IMR-90 (cell line): ENCODE results near the gene RPS28. TPM values are rescaled to one million over a fixed set of nuclear protein-coding genes. Genes with fewer than 3 reads are reported as not detected.

Experiments used
- ATAC-seq: fragments of 200-7000 bp; cut with Tn5 transposase; 2 replicates; pipeline ENCODE4 v1.9.1; 2020; ENCODE audit warnings: low read depth, mild to moderate bottlenecking, moderate library complexity
- BruUV-seq: library from RNA; stranded (reverse); fragments of 400-500 nt; replicated peaks from 2 replicates; lab custom pipeline; 2021; lab: Mats Ljungman, UMichigan
- CTCF ChIA-PET: fragments of 300-600 bp; formaldehyde crosslinking; extraction: SDS; loops from one replicate; lab custom pipeline; 2021; ENCODE audit warnings: antibody characterized with exemption; lab: Yijun Ruan, JAX
- POLR2A ChIA-PET: fragments of 300-600 bp; sonication (Branson Sonifier 250); formaldehyde crosslinking; loops from one replicate; lab custom pipeline; 2022; ENCODE audit warnings: antibody characterized with exemption; ENCODE audit not compliant: unreplicated experiment; lab: Charles Lee
- DNase-seq: peaks from one replicate; pipeline ENCODE4 v3.0.0; 2013
- H2AFZ ChIP-seq: replicated peaks from 2 replicates; pipeline ENCODE3; 2013; ENCODE audit warnings: low read length, mild to moderate bottlenecking; ENCODE audit not compliant: poor library complexity
- H2AK5ac ChIP-seq: 2 replicates; pipeline ENCODE4 v1.6.1; 2013; ENCODE audit warnings: low read depth, low read length, inconsistent platforms
- H2AK9ac ChIP-seq: replicated peaks from 2 replicates; pipeline ENCODE3; 2013; ENCODE audit warnings: mild to moderate bottlenecking, low read depth, low read length, moderate library complexity; ENCODE audit not compliant: poor library complexity
- H2BK120ac ChIP-seq: 2 replicates; pipeline ENCODE4 v1.6.1; 2013; ENCODE audit warnings: low read depth, low read length, inconsistent platforms
- H2BK15ac ChIP-seq: 3 replicates; pipeline ENCODE4 v1.6.1; 2013; ENCODE audit warnings: low read depth, low read length, inconsistent platforms
- H2BK20ac ChIP-seq: 2 replicates; pipeline ENCODE4 v1.6.1; 2013; ENCODE audit warnings: low read depth, mild to moderate bottlenecking, inconsistent platforms, low read length, moderate library complexity
- H2BK5ac ChIP-seq: 2 replicates; pipeline ENCODE4 v1.6.1; 2013; ENCODE audit warnings: mild to moderate bottlenecking, low read depth, low read length, inconsistent platforms; ENCODE audit not compliant: poor library complexity, severe bottlenecking
- H3K14ac ChIP-seq: replicated peaks from 2 replicates; pipeline ENCODE4 v1.6.1; 2013; ENCODE audit warnings: low read depth, low read length, inconsistent platforms
- H3K18ac ChIP-seq: 2 replicates; pipeline ENCODE4 v1.6.1; 2013; ENCODE audit warnings: low read depth, low read length, control low read depth
- H3K23ac ChIP-seq: 2 replicates; pipeline ENCODE4 v1.6.1; 2013; ENCODE audit warnings: low read depth, low read length, inconsistent platforms
- H3K27ac ChIP-seq: 2 replicates; pipeline ENCODE4 v1.5.1; 2013; ENCODE audit warnings: mild to moderate bottlenecking, control low read depth, low read length; ENCODE audit not compliant: insufficient read depth
- H3K27me3 ChIP-seq: 2 replicates; pipeline ENCODE4 v1.6.1; 2013; ENCODE audit warnings: low read length; ENCODE audit not compliant: control insufficient read depth, insufficient read depth
- H3K36me3 ChIP-seq: 2 replicates; pipeline ENCODE4 v1.6.1; 2013; ENCODE audit warnings: low read length, mixed read lengths; ENCODE audit not compliant: control insufficient read depth, insufficient read depth
- H3K4ac ChIP-seq: 2 replicates; pipeline ENCODE4 v1.6.1; 2013; ENCODE audit warnings: low read depth, low read length, inconsistent platforms
- H3K4me1 ChIP-seq: 2 replicates; pipeline ENCODE4 v1.6.1; 2013; ENCODE audit warnings: low read length, mixed read lengths; ENCODE audit not compliant: control insufficient read depth, insufficient read depth
- H3K4me2 ChIP-seq: 2 replicates; pipeline ENCODE4 v1.6.1; 2013; ENCODE audit warnings: low read depth, mild to moderate bottlenecking, control low read depth, low read length, moderate library complexity
- H3K4me3 ChIP-seq: 2 replicates; pipeline ENCODE4 v1.5.1; 2013; ENCODE audit warnings: low read depth, mild to moderate bottlenecking, control low read depth, low read length, moderate library complexity; ENCODE audit not compliant: insufficient read depth
- H3K56ac ChIP-seq: 2 replicates; pipeline ENCODE4 v1.6.1; 2013; ENCODE audit warnings: low read length, inconsistent platforms; ENCODE audit not compliant: insufficient read depth; ENCODE audit errors: extremely low read depth
- H3K79me1 ChIP-seq, 2 experiments: 2 replicates each; pipeline ENCODE4 v1.6.1; 2013; ENCODE audit warnings: low read length in 2 of 2, inconsistent platforms in 1 of 2, low read depth in 1 of 2
- H3K9ac ChIP-seq: 2 replicates; pipeline ENCODE4 v1.6.1; 2013; ENCODE audit warnings: low read depth, low read length, control low read depth
- H3K9me1 ChIP-seq: 2 replicates; pipeline ENCODE4 v1.6.1; 2013; ENCODE audit warnings: low read length, inconsistent platforms; ENCODE audit not compliant: insufficient read depth
- H3K9me3 ChIP-seq: 2 replicates; pipeline ENCODE4 v1.6.1; 2013; ENCODE audit warnings: low read length; ENCODE audit not compliant: control insufficient read depth, insufficient read depth
- H4K20me1 ChIP-seq: 2 replicates; pipeline ENCODE4 v1.6.1; 2013; ENCODE audit warnings: low read length, inconsistent platforms; ENCODE audit not compliant: insufficient read depth
- H4K5ac ChIP-seq: 2 replicates; pipeline ENCODE4 v1.6.1; 2013; ENCODE audit warnings: mild to moderate bottlenecking, low read depth, low read length, control low read depth
- H4K8ac ChIP-seq, 2 experiments: 2 replicates each; pipeline ENCODE4 v1.6.1; 2013; ENCODE audit warnings: low read depth in 2 of 2, low read length in 2 of 2, control low read depth in 1 of 2, inconsistent platforms in 1 of 2
- H4K91ac ChIP-seq: 2 replicates; pipeline ENCODE4 v1.6.1; 2013; ENCODE audit warnings: low read depth, low read length, inconsistent platforms; ENCODE audit not compliant: insufficient read depth
- BHLHE40 ChIP-seq: fragments of 150-350 bp; IDR thresholded peaks from 2 replicates; pipeline ENCODE4 v1.6.1; 2016; ENCODE audit warnings: mild to moderate bottlenecking, low read depth, low read length
- CEBPB ChIP-seq: IDR thresholded peaks from 2 replicates; pipeline ENCODE4 v1.6.1; 2012; ENCODE audit warnings: low read depth, low read length, improper control_type of control experiment
- CHD1 ChIP-seq: IDR thresholded peaks from 2 replicates; pipeline ENCODE4 v1.6.1; 2012; ENCODE audit warnings: low read depth, low read length, improper control_type of control experiment
- CTCF ChIP-seq: conservative IDR thresholded peaks from 2 replicates; pipeline ENCODE4 v1.5.1; 2012; ENCODE audit warnings: mild to moderate bottlenecking, low read depth, low read length, improper control_type of control experiment
- ELK1 ChIP-seq: fragments of 150-350 bp; IDR thresholded peaks from 2 replicates; pipeline ENCODE4 v1.6.1; 2016; ENCODE audit warnings: low read depth, mild to moderate bottlenecking, low read length, moderate library complexity, borderline replicate concordance
- FOS ChIP-seq: fragments of 150-350 bp; IDR thresholded peaks from 2 replicates; pipeline ENCODE4 v1.6.1; 2016; ENCODE audit warnings: low read depth, low read length
- MAFK ChIP-seq: IDR thresholded peaks from 2 replicates; pipeline ENCODE4 v1.6.1; 2012; ENCODE audit warnings: low read depth, low read length, improper control_type of control experiment
- MAZ ChIP-seq: IDR thresholded peaks from 2 replicates; pipeline ENCODE4 v1.6.1; 2012; ENCODE audit warnings: low read depth, mild to moderate bottlenecking, low read length, improper control_type of control experiment, moderate library complexity, borderline replicate concordance
- MXI1 ChIP-seq: IDR thresholded peaks from 2 replicates; pipeline ENCODE4 v1.6.1; 2012; ENCODE audit warnings: low read depth, mild to moderate bottlenecking, low read length, moderate library complexity, borderline replicate concordance
- NFE2L2 ChIP-seq: fragments of 150-350 bp; IDR thresholded peaks from 2 replicates; pipeline ENCODE4 v1.6.1; 2016; ENCODE audit warnings: low read depth, mild to moderate bottlenecking, low read length
- POLR2A ChIP-seq: IDR thresholded peaks from 2 replicates; pipeline ENCODE4 v1.6.1; 2012; ENCODE audit warnings: mild to moderate bottlenecking, low read depth, low read length
- RCOR1 ChIP-seq: IDR thresholded peaks from 2 replicates; pipeline ENCODE4 v1.6.1; 2012; ENCODE audit warnings: mild to moderate bottlenecking, low read length, improper control_type of control experiment; ENCODE audit not compliant: insufficient replicate concordance
- RFX5 ChIP-seq: IDR thresholded peaks from 2 replicates; pipeline ENCODE4 v1.8.0; 2012; ENCODE audit warnings: low read depth, mild to moderate bottlenecking, low read length, moderate library complexity
- SMC3 ChIP-seq: fragments of 150-350 bp; IDR thresholded peaks from 2 replicates; pipeline ENCODE4 v1.6.1; 2016; ENCODE audit warnings: low read depth, mild to moderate bottlenecking, antibody characterized with exemption, low read length, moderate library complexity
- USF2 ChIP-seq: fragments of 150-350 bp; IDR thresholded peaks from 2 replicates; pipeline ENCODE4 v1.6.1; 2017; ENCODE audit warnings: mild to moderate bottlenecking, antibody characterized with exemption, low read length, low read depth
- WGBS, 2 experiments: methylation state at CpG; one replicate each; pipeline versions ENCODE4 v1.1.5 to v1.1.7; 2013; ENCODE audit warnings: missing lambda C conversion rate in 2 of 2; ENCODE audit not compliant: insufficient read length in 1 of 2; ENCODE audit errors: extremely low coverage in 2 of 2; 5-methylcytosine and 5-hydroxymethylcytosine counted together
- dilution Hi-C: fragments of 300-500 bp; cut with HindIII; formaldehyde crosslinking; loops from one replicate; pipeline ENCODE4 v1.14.3; 2018; ENCODE audit warnings: low sequenced_read_pairs; ENCODE audit not compliant: unreplicated experiment
- in situ Hi-C: fragments of 300-500 bp; cut with MboI; formaldehyde crosslinking; loops from 3 replicates; pipeline ENCODE4 v1.14.3; 2019; ENCODE audit warnings: low sequenced_read_pairs, inconsistent platforms, mixed read lengths
- intact Hi-C: fragments of 100-400 bp; cut with micrococcal nuclease; formaldehyde crosslinking; loops from 2 replicates; pipeline ENCODE4 v1.10.0; 2022
- polyA plus RNA-seq, 3 experiments: library from polyadenylated mRNA; depleted of rRNA; stranded (reverse); fragments of >200 nt; gene quantifications; 2 replicates each; pipeline ENCODE4 v1.2.3, GENCODE V29; 2012; ENCODE audit warnings: low replicate concordance in 1 of 3
- total RNA-seq: library from RNA; depleted of rRNA; stranded (reverse); fragments of >200 nt; gene quantifications from 2 replicates; pipeline ENCODE4 v1.2.3, GENCODE V29; 2012

RPS28 gene
- total and polyA plus RNA-seq, 2 of the 4 experiments (the other 2 are of a cell fraction), result 143 to 643 TPM

DNA sequence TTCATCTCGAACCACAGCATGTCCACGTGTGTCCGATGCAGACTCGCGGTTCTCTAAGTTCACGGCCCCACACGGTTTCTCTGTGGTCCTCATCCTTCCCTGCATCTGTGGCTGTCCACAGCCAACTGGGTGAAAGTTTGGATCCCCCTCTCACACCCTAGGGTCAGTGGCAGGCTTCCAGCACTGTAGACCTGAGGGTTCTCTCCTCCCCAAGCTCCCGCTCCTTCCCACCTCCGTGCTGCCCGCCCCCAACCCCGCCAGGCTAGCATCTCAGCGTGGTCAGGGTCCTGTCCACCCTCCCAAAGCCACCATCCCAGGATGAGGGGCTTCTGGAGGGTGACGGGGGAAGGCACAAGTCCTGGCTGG is 45.6 kb downstream of the RPS28 start:
- peak overlapping the region; percentile 74; the same call in 1 of the 2 replicates for H4K91ac ChIP-seq
- peak overlapping the region; percentile 63 for H2BK5ac ChIP-seq
- no peak overlapping the region for H3K18ac ChIP-seq
- TF ChIP-seq NFE2L2 (no peak), CHD1 (no peak), CTCF (no peak), USF2 (no peak), RFX5 (no peak), RCOR1 (no peak), SMC3 (no peak), MXI1 (no peak), ELK1 (no peak), BHLHE40 (no peak), FOS (no peak), MAFK (no peak), MAZ (no peak), POLR2A (no peak), CEBPB (no peak)
- POLR2A ChIA-PET, result no interaction called here
- peak overlapping the region; percentile 38; the same call in 1 of the 2 replicates for H3K14ac ChIP-seq
- H3K79me1 ChIP-seq, result peaks cover 8 to 46% of the 10 kb centered on the region in 2 experiments; a peak in 3 of 4 replicates
- H2BK15ac ChIP-seq, result peak overlapping the region; percentile 33; the same call in 1 of the 3 replicates
- dilution Hi-C loops (no loop called here), intact Hi-C loops (loop anchor here (1.0 kb wide), 1 partner anchor 23 kb away; the partner anchor contains the start of gene RAB11B), in situ Hi-C loops (no loop called here)
- H2BK120ac ChIP-seq, result peak overlapping the region; percentile 63
- H4K5ac ChIP-seq, result no peak overlapping the region
- H4K20me1 ChIP-seq, result peaks cover 16% of the 10 kb centered on the region
- CTCF ChIA-PET, result interaction anchor here (1.0 kb wide), 1 partner anchor 46 kb away, joined by 4 read pairs; the partner anchor contains the start of gene MARCHF2
- BruUV-seq, result no TSS peak
- peak overlapping the region; percentile 26 for H2AFZ ChIP-seq
- H3K4me3 ChIP-seq, result no peak overlapping the region
- 0 out of 2 replicates have a peak overlapping the region, but pooled peaks have one; percentile 6 for H3K56ac ChIP-seq
- H2AK5ac ChIP-seq, result peak overlapping the region; percentile 93
- WGBS, 2 experiments, result 10% methylated on average over 2 of the region's 13 CpGs; no CpG with 5 or more reads in 1 of the 2 experiments
- no peaks in the 10 kb centered on the region for H3K27me3 ChIP-seq
- peak overlapping the region; percentile 60 for H3K4me2 ChIP-seq
- H3K27ac ChIP-seq, result peak overlapping the region; percentile 57; the same call in 1 of the 2 replicates
- no peaks in the 10 kb centered on the region for H3K9me3 ChIP-seq
- no peak for DNase-seq
- H3K36me3 ChIP-seq, result peaks cover 14% of the 10 kb centered on the region
- peak; percentile 0 for ATAC-seq
- H3K4me1 ChIP-seq, result peaks cover 29% of the 10 kb centered on the region
- H2AK9ac ChIP-seq, result peak overlapping the region; percentile 31
- peak overlapping the region; percentile 42 to 57; a peak in 3 of 4 replicates for H4K8ac ChIP-seq
- peak overlapping the region; percentile 17 for H2BK20ac ChIP-seq
- peaks cover 19% of the 10 kb centered on the region for H3K9me1 ChIP-seq
- H3K4ac ChIP-seq, result peak overlapping the region; percentile 78
- H3K9ac ChIP-seq, result no peak overlapping the region
- H3K23ac ChIP-seq, result peak overlapping the region; percentile 39; the same call in 1 of the 2 replicates
